Eye (tissue), 1 donor: ENCODE data around the gene HYAL4.
"Not testable (repeated sequence)": the region's sequence is repeated elsewhere in the genome, so short reads cannot be mapped to it uniquely, and the experiment has no call there.

Experiments used
- DNase-seq: peaks from one replicate; pipeline ENCODE4 v3.0.0-alpha.2; 2015

The HYAL4 gene

DNA sequence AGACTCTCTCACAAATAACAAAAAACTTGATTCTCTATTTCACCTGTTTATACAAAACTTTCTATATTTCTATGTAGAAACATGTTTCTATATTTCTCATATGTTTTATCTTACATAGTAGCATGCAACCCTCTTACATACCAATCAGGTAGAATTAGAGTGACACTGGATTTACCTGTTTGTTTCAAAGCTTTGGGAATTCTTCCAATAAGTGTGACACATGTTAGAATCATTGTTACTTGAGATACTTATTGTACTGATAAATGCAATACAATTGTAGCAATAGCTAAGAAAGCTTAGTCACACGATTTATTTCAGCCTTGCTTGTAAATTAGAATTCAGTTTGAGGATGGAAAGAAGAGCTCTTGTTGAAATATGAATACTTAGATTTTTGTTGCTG is 4.9 kb downstream of the HYAL4 start:
- no peak for DNase-seq

DNA sequence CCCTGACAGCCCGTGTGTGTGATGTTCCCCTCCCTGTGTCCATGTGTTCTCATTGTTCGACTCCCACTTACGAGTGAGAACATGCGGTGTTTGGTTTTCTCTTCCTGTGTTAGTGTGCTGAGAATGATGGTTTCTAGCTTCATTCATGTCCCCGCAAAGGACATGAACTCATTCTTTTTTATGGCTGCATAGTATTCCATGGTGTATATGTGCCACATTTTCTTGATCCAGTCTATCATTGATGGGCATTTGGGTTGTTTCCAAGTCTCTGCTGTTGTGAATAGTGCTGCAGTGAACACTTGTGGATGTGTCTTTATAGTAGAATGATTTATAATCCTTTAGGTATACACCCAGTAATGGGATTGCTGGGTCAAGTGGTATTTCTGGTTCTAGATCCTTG is 6.4 kb downstream of the HYAL4 start:
- DNase-seq, result not testable (repeated sequence)

DNA sequence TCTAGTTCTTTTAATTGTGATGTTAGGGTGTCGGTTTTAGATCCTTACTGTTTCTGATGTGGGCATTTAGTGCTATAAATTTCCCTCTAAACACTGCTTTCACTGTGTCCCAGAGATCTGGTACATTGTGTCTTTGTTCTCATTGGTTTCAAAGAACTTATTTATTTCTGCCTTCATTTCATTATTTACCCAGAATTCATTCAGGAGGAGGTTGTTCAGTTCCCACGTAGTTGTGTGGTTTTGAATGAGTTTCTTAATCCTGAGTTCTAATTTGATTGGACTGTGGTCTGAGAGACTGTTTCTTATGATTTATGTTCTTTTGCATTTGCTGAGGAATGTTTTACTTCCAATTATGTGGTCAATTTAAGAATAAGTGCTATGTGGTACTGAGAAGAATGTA is 9.3 kb downstream of the HYAL4 start:
- DNase-seq, result not testable (repeated sequence)

DNA sequence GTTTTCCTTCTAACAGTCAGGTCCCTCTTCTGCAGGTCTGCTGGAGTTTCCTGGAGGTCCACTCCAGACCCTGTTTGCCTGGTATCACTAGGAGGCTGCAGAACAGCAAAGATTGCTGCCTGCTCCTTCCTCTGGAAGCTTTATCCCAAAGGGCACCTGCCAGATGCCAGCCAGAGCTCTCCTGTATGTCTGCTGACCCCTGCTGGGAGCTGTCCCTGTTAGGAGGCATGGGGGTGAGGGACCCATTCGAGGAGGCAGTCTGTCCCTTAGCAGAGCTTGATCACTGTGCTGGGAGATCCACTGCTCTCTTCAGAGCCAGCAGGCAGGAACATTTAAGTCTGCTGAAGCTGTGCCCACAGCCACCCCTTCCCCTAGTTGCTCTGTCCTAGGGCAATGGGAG is 11.5 kb downstream of the HYAL4 start:
- not testable (repeated sequence) for DNase-seq

GRCh38 chr7:123860848-123861247 is 15.9 kb downstream of the HYAL4 start:
- no peak for DNase-seq

DNA sequence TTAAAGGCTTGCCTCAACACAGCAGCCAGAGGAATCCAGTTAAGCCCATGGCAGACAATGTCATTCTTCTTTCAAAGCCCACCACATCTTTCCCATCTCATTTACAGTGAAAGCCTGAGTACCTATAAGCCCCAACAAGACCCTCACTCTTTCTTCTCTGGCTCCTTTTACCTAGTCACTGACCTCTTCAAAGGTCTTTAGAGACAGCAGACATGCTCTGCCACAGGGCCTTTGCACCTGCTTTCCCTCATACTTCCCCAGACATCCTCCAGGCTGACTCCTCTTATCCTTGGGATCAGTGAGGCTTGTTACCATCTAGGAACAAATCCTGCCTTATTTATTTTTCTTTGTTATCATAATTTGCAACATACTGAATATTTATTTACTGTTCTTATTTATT is 17.8 kb downstream of the HYAL4 start:
- DNase-seq, result no peak

DNA sequence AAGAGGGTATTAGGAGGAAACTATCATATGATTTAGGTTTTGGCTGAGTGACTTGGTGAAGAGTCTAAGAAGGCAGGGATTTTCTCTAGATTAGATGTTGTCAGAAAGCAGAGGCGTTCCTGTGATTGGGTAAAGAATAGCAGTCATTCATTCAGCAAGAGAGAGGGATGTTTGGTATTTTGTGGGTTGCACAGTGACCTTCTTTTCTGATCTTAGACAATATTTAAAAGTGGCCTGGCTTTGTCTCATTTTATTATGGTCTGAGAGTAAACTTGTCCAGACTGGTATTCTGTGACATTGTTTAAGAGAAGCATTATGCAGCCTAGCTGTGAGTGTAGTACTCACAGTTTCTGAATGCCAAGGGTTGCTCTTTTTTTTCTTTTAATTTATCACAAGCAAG is 18.5 kb downstream of the HYAL4 start:
- DNase-seq, result no peak

DNA sequence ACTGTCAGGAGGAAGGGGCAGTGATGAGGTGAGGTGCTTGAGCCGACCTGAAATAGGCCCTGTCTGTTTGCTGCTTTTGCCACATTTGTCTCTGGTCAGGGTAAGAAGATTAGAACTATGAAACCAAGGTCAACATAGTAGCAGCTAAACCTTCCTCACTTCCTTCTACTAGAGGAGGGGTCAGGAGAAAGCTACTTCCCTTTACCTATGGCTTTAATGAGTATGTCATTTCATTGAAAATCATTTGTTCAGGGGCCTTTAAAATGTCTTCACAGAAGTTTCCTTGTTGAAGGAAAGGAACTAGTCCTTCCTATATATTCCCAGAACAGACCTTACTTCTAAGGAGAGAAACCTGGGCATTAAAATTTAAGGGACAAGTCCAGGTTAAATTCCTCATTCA is 19.0 kb downstream of the HYAL4 start:
- no peak for DNase-seq

DNA sequence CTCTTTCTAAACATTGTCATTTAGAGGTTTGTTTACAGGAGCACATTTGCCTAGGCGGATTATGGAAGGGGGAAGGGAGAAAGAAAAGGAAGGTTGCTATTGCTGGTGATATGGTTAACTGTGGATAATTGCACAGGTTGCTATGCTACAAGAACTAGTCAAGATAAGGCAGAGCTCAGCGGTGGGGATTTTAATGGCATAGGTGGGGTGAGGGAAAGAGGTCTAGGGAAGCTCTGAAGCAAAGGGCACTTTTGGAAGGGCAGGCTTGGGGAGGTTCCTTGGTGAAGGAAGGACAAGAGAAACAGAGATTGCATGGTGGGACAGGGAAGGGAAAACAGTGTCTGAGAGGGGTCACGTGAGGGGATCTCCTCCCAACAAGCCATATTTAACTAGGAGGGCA is 19.5 kb downstream of the HYAL4 start:
- DNase-seq, result no peak

DNA sequence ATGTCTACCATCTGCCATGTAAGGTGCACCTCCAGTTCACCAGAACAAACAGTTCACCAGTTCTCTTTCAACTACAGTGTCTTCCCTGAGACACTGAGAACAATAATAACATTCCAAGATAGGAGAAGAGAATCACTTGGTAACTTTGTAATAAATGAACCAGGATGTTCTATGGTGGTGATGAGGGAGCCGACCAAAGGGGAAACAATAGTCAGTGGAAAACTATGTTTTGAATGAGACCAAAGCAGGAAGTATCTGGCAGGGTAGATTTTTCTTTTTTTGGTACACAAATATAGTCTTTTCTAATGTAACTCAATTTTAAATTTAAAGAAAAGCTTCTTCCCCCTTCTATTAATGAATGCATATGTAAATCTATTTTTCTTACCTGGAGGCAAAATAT is 20.0 kb downstream of the HYAL4 start:
- no peak for DNase-seq

DNA sequence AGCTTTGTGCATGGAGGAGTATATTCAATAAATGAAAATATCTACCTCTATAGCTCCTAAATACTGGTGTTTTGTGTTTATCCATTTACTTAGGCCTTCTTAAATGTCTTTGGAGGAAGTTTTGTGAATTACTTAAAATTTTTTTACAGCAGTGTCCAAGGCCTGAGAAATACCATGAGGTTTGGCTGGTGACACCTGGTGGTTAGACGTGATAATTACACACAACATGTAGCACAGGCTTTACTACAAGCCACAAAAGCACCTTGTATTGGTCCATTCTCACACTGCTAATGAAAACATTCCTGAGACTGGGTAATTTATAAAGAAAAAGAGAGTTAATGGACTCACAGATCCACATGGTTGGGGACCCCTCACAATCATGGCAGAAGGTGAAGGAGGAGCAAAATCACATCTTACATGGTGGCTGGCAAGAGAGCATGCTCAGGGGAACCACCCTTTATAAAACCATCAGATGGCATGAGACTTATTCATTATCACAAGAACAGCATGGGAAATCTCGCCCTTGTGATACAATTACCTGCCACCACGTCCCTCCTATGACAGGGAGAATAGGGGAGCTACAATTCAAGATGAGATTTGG is 20.6 kb downstream of the HYAL4 start:
- peak; percentile 88 for DNase-seq

- no peak for DNase-seq
Measured at GRCh38 chr7:123867225-123867624, 22.3 kb downstream of the HYAL4 start.

DNA sequence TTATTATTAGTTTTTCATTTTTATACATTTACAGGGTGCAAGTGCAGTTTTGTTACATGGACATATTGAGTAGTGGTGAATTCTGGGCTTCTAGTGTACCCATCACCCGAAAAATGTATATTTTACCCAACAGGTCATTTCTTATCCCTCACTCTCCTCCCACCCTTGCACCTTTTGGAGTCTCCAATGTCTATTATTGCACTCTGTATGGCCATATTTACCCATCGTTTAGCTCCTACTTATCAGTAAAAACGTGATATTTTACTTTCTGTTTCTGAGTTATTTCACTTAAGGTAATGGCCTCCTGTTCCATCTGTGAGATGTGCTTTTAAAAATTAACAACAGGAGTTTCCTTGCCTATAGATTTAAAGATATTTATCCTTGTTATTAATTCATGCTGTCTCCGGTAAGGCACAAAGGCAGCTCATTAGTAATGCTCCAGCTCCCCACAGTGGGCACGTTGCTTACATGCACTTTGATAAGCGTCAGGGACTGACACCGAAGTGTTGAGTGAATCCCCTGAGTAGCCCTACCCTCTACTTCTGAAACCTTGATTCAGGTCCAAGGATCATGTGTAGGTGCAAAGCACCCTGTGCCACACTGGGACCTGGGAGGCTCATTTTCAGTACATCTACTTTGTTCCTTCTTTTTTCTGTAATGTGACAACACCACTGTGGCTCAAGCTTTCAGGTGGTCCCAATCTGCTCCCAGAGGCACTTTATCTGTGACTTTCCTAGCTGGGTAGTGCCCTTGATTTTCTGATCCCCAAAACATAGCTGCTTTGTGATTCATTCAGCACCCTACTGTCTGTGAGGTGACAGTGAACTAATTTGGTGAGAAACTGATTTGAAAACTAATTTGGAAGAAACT is 27.3 kb downstream of the HYAL4 start:
- peak; percentile 85 for DNase-seq

- no peak for DNase-seq
Measured at GRCh38 chr7:123872908-123873307, 27.9 kb downstream of the HYAL4 start.

DNA sequence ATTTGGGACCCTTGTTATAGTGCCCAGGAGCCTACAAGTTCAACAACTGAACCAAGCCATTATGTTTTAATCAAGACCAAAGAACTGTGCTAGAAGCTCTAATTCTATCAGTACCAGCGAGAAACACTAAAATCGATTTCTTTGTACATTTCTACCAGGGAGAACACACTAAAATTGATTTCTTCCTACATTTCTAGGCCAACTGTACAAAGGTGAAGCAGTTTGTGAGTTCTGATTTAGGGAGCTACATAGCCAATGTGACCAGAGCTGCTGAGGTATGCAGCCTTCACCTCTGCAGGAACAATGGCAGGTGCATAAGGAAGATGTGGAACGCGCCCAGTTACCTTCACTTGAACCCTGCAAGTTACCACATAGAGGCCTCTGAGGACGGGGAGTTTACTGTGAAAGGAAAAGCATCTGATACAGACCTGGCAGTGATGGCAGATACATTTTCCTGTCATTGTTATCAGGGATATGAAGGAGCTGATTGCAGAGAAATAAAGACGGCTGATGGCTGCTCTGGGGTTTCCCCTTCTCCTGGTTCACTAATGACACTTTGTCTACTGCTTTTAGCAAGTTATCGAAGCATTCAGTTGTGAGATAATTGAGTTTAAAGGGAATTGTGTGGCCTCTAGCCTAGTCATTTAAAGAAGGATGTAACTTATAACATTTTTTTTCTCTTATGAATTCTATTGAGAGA is 31.7 kb downstream of the HYAL4 start:
- peak; percentile 23 for DNase-seq

DNA sequence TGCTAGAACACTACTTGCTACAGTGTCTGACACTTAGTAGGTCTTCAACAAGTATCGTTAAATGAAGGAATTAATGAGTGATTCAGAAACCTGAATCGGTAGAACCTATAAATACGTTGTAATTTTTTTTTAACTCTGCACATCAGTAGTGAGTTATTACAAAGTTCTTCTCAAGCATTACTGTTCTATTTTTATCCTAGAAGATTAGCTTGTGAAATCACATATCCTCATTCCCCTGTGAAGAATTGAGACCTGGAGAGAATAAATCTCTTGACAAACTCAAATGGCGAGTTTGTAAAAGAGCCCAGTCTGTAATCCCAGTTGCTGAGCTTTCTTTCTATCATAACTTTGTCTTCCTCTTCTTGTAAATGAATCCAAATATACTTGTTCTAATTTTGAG is 34.7 kb downstream of the HYAL4 start:
- no peak for DNase-seq

GRCh38 chr7:123881300-123881699 is 36.3 kb downstream of the HYAL4 start:
- DNase-seq, result no peak

DNA sequence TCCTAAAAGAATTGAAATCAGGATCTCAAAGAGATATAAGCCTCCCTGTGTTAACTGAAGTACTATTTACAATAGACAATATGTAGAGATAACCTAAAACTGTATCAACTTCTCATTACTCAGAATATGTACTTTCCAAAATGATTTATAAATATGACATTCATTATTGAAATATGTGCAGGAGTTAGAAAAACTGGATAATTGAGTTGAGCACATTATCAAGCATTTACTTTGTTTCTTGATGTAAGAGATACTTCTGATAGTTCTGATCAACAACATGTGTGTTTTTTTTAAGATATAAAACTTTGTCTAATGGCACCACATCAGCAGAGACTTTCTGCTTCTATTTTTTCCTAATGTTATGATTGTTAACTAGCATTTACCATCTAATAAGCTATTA is 38.2 kb downstream of the HYAL4 start:
- DNase-seq, result no peak

- no peak for DNase-seq
Measured at GRCh38 chr7:123888192-123888591, 43.2 kb downstream of the HYAL4 start.

DNA sequence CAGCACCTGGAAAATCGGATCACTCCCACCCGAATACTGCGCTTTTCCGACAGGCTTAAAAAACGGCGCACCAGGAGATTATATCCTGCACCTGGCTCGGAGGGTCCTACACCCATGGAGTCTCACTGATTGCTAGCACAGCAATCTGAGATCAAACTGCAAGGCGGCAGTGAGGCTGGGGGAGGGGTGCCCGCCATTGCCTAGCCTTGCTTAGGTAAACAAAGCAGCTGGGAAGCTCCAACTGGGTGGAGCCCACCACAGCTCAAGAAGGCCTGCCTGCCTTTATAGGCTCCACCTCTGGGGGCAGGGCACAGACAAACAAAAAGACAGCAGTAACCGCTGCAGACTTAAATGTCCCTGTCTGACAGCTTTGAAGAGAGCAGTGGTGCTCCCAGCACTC is 49.8 kb downstream of the HYAL4 start:
- DNase-seq, result not testable (repeated sequence)

- DNase-seq, result peak; percentile 1
Measured at GRCh38 chr7:123901101-123901500, 56.1 kb downstream of the HYAL4 start.

DNA sequence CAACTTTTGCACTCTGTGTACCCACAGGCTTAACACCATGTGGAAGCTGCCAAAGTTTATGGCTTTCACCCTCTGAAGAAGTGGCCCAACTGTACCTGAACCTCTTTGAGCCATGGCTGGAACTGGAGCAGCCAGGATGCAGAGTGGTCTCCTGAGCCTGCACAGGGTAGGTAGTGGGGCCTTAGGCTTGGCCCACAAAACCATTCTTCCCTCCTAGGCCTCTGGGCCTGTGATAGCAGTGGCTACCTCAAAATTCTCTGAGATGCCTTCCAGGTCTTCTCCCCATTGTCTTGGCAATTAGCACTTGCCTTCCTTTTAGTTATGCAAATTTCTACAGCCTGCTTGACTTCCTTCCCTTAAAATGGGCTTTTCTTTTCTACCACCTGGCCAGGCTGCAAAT is 60.7 kb downstream of the HYAL4 start:
- no peak for DNase-seq

GRCh38 chr7:123916240-123916724 is 71.3 kb downstream of the HYAL4 start:
- DNase-seq, result peak; percentile 16

DNA sequence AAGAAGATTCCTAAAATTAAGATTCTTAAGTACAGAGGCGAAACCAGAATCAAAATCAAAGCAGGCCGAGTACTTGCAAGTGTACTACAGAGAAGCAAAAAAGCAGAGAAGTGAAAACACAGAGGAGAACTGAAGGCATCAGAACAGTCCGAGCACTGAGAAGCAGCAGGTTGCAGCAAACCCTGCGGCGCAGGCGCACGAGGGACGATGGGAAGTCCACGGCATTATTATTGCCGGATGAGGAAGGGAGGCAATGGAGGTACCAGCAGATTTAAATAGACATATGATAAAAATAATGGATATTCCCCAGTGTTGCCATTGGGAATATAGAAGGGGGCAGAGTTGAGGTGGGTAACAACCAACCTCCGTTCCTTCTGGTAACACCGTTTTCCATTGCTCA is 72.9 kb downstream of the HYAL4 start:
- DNase-seq, result no peak
